CD4-positive, alpha-beta T cell (primary cell): Measurements from ENCODE around the gene MYH3. TPM values are rescaled to one million over a fixed set of nuclear protein-coding genes. Genes with fewer than 3 reads are reported as not detected.

Source experiments
- ATAC-seq: fragments of 200-7000 bp; cut with Tn5 transposase; one replicate; pipeline ENCODE4 v1.10.0; 2022; ENCODE audit warnings: mild to moderate bottlenecking; ENCODE audit not compliant: poor library complexity
- CTCF ChIA-PET: fragments of 350-600 bp; sonication (Branson Sonifier 250); formaldehyde crosslinking; loops from one replicate; lab custom pipeline; 2021; ENCODE audit warnings: antibody characterized with exemption, inconsistent platforms; lab: Charles Lee
- POLR2A ChIA-PET: fragments of 350-600 bp; sonication (Branson Sonifier 250); formaldehyde crosslinking; loops from one replicate; lab custom pipeline; 2021; ENCODE audit warnings: antibody characterized with exemption, inconsistent platforms; lab: Charles Lee
- DNase-seq, 14 experiments: peaks; one replicate each; pipeline ENCODE4 v3.0.0-alpha.2; 2013 to 2020; ENCODE audit warnings: mixed read lengths in 2 of 14
- H3K27ac ChIP-seq, 2 donors: one replicate each; pipeline versions ENCODE4 v1.5.1 to v1.7.0; 2013; ENCODE audit warnings: low read length in 2 of 2, low read depth in 1 of 2, mild to moderate bottlenecking in 1 of 2
- H3K27me3 ChIP-seq, 2 experiments: 1 replicate in 1 of 2; 2 replicates in 1 of 2; pipeline versions ENCODE4 v1.6.1 to v1.7.0; 2013; ENCODE audit warnings: low read length in 2 of 2, control low read depth in 1 of 2, mild to moderate bottlenecking in 1 of 2, moderate library complexity in 1 of 2; ENCODE audit not compliant: insufficient read depth in 2 of 2, control insufficient read depth in 1 of 2
- H3K36me3 ChIP-seq: one replicate; pipeline ENCODE4 v1.6.1; 2013; ENCODE audit warnings: low read length, control low read depth; ENCODE audit not compliant: insufficient read depth
- H3K4me1 ChIP-seq: one replicate; pipeline ENCODE4 v1.6.1; 2013; ENCODE audit warnings: low read length, control low read depth; ENCODE audit not compliant: insufficient read depth
- H3K4me3 ChIP-seq: one replicate; pipeline ENCODE4 v1.5.1; 2013; ENCODE audit warnings: mild to moderate bottlenecking, low read length, moderate library complexity
- H3K9me3 ChIP-seq, 2 experiments: 1 replicate in 1 of 2; 2 replicates in 1 of 2; pipeline versions ENCODE4 v1.6.1 to v1.7.0; 2013; ENCODE audit warnings: low read length in 2 of 2, mild to moderate bottlenecking in 2 of 2, control low read depth in 1 of 2, moderate library complexity in 1 of 2; ENCODE audit not compliant: control insufficient read depth in 1 of 2, insufficient read depth in 1 of 2
- H3K27ac Mint-ChIP-seq: one replicate; pipeline ENCODE4 v1.8.0; 2020; ENCODE audit warnings: mixed read lengths
- H3K27me3 Mint-ChIP-seq: one replicate; pipeline ENCODE4 v1.8.0; 2021; ENCODE audit warnings: mixed read lengths
- H3K36me3 Mint-ChIP-seq: one replicate; pipeline ENCODE4 v1.8.0; 2021; ENCODE audit warnings: low read depth, mixed read lengths
- H3K4me1 Mint-ChIP-seq: one replicate; pipeline ENCODE4 v1.8.0; 2021; ENCODE audit warnings: low read depth, mixed read lengths
- H3K4me3 Mint-ChIP-seq: one replicate; pipeline ENCODE4 v1.8.0; 2020; ENCODE audit warnings: mild to moderate bottlenecking, mixed read lengths
- H3K9me3 Mint-ChIP-seq: one replicate; pipeline ENCODE4 v1.8.0; 2020; ENCODE audit warnings: mixed read lengths
- intact Hi-C, 2 experiments: fragments of 100-400 bp; cut with DNase I in 1 of 2; cut with micrococcal nuclease in 1 of 2; formaldehyde crosslinking; loops; one replicate each; pipeline versions ENCODE4 v1.15.1 to v1.9.0; 2023 to 2025; cut with DNase I, micrococcal nuclease
- polyA plus RNA-seq, 2 donors: library from polyadenylated mRNA; unstranded; fragments of 120-200 nt; gene quantifications; one replicate each; pipeline ENCODE4 v1.2.1, GENCODE V29; 2013
- total RNA-seq, 174 experiments: library from RNA in 2 of 174; stranded (reverse) in 2 of 174; gene quantifications; one replicate each; pipeline ENCODE4 v1.2.3 and lab custom pipeline; 2021 to 2026
- TF ChIP-seq, protein P1 (sequence below): fragments of 200-600 bp; IDR thresholded peaks from one replicate; pipeline ENCODE4 v1.8.0; 2022; ENCODE audit warnings: antibody characterized with exemption, mild to moderate bottlenecking

The MYH3 gene
- total RNA-seq (1 to 10 TPM; 5.4 to 5.6 TPM), total RNA-seq (lab: John Stamatoyannopoulos, UW) (3.8 to 24.6 (median 11.7) reads per million in 172 experiments)
- polyA plus RNA-seq (2013, experiment 1 of 2) = 4.8 TPM
- 293 TPM for polyA plus RNA-seq (2013, experiment 2 of 2)

DNA sequence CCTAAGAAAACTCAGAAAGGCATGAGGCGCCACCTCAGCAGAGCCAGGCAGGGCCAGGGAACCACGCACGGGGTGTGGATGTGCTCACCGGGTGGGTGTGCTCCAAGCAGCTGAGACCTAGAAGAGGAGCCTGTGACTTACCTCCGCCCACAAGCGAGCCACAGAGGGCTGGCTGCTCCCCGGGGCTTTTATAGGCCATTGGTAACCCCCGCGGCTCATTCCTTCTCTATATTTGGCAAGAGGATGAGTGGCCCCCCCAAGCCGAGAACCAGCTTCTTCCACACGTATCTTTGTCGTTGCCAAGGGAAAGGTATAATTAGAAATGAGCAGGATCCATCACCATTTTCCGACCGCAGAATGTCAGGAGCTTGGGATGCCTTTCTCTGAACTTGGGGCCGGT is at the start of gene MYH3:
Gene MYH3 (minus strand): TSS at position 162 of the 400 bp plus-strand sequence. CDS start 2,245 bp downstream, outside the sequence.
- H3K9me3 ChIP-seq = no peaks in the 10 kb centered on the region
- DNase-seq (no peak), ATAC-seq (no peak)
- POLR2A ChIA-PET = no interaction called here
- CTCF ChIA-PET = interaction anchor here (1.4 kb wide), 1 partner anchor 11 kb away, joined by 3 read pairs; no protein-coding TSS in a partner anchor
- H3K4me1 ChIP-seq = peaks cover 9% of the 10 kb centered on the region
- H3K4me3 ChIP-seq = no peak within 1 kb of the TSS
- TF ChIP-seq, protein P1, sequence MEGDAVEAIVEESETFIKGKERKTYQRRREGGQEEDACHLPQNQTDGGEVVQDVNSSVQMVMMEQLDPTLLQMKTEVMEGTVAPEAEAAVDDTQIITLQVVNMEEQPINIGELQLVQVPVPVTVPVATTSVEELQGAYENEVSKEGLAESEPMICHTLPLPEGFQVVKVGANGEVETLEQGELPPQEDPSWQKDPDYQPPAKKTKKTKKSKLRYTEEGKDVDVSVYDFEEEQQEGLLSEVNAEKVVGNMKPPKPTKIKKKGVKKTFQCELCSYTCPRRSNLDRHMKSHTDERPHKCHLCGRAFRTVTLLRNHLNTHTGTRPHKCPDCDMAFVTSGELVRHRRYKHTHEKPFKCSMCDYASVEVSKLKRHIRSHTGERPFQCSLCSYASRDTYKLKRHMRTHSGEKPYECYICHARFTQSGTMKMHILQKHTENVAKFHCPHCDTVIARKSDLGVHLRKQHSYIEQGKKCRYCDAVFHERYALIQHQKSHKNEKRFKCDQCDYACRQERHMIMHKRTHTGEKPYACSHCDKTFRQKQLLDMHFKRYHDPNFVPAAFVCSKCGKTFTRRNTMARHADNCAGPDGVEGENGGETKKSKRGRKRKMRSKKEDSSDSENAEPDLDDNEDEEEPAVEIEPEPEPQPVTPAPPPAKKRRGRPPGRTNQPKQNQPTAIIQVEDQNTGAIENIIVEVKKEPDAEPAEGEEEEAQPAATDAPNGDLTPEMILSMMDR = no peak
- H3K4me1 Mint-ChIP-seq = peaks cover 18% of the 10 kb centered on the region
- no peak within 1 kb of the TSS for H3K27ac ChIP-seq
- H3K9me3 Mint-ChIP-seq = no peaks in the 10 kb centered on the region
- H3K36me3 Mint-ChIP-seq = peaks cover 20% of the 10 kb centered on the region
- H3K36me3 ChIP-seq = no peaks in the 10 kb centered on the region
- H3K27ac Mint-ChIP-seq = no peak within 1 kb of the TSS
- H3K27me3 Mint-ChIP-seq = no peaks in the 10 kb centered on the region
- intact Hi-C loops = no loop called here
- H3K27me3 ChIP-seq = no peaks in the 10 kb centered on the region
- H3K4me3 Mint-ChIP-seq = no peak within 1 kb of the TSS

DNA sequence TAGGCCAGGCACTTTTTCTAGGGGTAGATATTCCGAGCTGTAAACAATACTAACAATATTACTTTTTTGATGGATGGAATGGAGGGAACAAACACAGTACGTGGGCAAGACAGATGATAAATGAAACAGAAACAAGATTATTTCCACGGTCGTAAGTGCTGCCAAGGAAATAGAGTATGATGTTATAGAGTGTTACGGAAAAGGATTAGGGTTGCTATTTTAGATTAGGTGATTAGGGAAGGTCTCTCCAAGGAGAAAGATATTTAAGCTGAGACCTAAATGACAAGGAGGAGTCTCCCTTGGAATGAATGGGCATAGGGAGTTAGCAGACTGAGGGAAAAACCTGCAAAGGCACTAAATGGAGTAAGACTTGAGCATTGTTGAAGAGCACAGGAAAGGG is 48.6 kb upstream of the MYH3 start:
- H3K4me3 Mint-ChIP-seq = no peak overlapping the region

DNA sequence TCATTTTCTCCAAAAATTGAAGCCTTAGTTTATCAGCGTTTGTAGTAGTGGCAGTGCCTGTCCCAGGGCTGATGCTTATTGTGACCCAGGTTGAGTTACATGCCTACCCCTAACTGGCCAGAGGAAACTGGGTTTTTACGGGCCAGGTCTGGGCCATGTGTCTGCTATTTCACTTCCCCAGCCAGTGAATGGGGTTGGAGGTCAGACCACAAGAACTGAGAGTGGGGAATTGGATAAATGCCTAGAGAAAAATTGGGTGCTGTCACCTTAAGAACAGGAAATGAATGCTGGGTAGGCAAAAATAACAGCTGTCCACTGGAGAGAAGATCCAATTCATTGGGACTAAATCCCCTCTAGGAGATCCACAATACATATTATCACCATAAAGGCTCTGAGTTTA is 45.5 kb upstream of the MYH3 start:
- Mint-ChIP-seq H3K27ac (peak overlapping the region; percentile 95), H3K27me3 (no peaks in the 10 kb centered on the region), H3K4me1 (peaks cover 78% of the 10 kb centered on the region), H3K9me3 (no peaks in the 10 kb centered on the region), H3K36me3 (peaks cover 73% of the 10 kb centered on the region), H3K4me3 (peak overlapping the region; percentile 66)
- ATAC-seq = no peak
- Histone ChIP-seq H3K4me1 (peaks cover 38% of the 10 kb centered on the region), H3K4me3 (no peak overlapping the region), H3K27me3 (no peaks in the 10 kb centered on the region), H3K36me3 (peaks cover 30% of the 10 kb centered on the region), H3K27ac (no peak overlapping the region), H3K9me3 (no peaks in the 10 kb centered on the region)
- intact Hi-C loops = no loop called here
- ChIA-PET POLR2A (no interaction called here), CTCF (interaction anchor here (1.7 kb wide), 1 partner anchor 10 kb away, joined by 3 read pairs; no protein-coding TSS in a partner anchor)
- TF ChIP-seq, protein P1 = no peak
- DNase-seq = peak in 3 of 14 experiments; percentile 8 to 14 (median 10)

More for the DNA sequence above, 48.6 kb upstream of the MYH3 start:
- peaks cover 81% of the 10 kb centered on the region for H3K36me3 Mint-ChIP-seq
- H3K4me3 ChIP-seq = no peak overlapping the region
- no peaks in the 10 kb centered on the region for H3K27me3 ChIP-seq
- H3K27me3 Mint-ChIP-seq = no peaks in the 10 kb centered on the region
- POLR2A ChIA-PET = no interaction called here
- H3K36me3 ChIP-seq = peaks cover 59% of the 10 kb centered on the region
- intact Hi-C loops = no loop called here
- TF ChIP-seq, protein P1 = no peak
- no peak overlapping the region for H3K27ac ChIP-seq
- CTCF ChIA-PET = interaction anchor here (0.6 to 0.9 kb wide), 2 partner anchors 10 to 137 kb away, joined by 3 read pairs; no protein-coding TSS in a partner anchor
- peaks cover 67% of the 10 kb centered on the region for H3K4me1 Mint-ChIP-seq
- H3K9me3 Mint-ChIP-seq = no peaks in the 10 kb centered on the region
- peak overlapping the region; percentile 95 for H3K27ac Mint-ChIP-seq
- DNase-seq = no peak
- ATAC-seq = no peak
- H3K4me1 ChIP-seq = peaks cover 19% of the 10 kb centered on the region
- no peaks in the 10 kb centered on the region for H3K9me3 ChIP-seq
